CD4-positive, alpha-beta T cell (primary cell): Measurements from ENCODE around the gene CHCHD1. TPM values are rescaled to one million over a fixed set of nuclear protein-coding genes. Genes with fewer than 3 reads are reported as not detected.

ENCODE experiments used
- ATAC-seq: fragments of 200-7000 bp; cut with Tn5 transposase; one replicate; pipeline ENCODE4 v1.10.0; 2022; ENCODE audit warnings: mild to moderate bottlenecking; ENCODE audit not compliant: poor library complexity
- CTCF ChIA-PET: fragments of 350-600 bp; sonication (Branson Sonifier 250); formaldehyde crosslinking; loops from one replicate; lab custom pipeline; 2021; ENCODE audit warnings: antibody characterized with exemption, inconsistent platforms; lab: Charles Lee
- POLR2A ChIA-PET: fragments of 350-600 bp; sonication (Branson Sonifier 250); formaldehyde crosslinking; loops from one replicate; lab custom pipeline; 2021; ENCODE audit warnings: antibody characterized with exemption, inconsistent platforms; lab: Charles Lee
- DNase-seq, 14 experiments: peaks; one replicate each; pipeline ENCODE4 v3.0.0-alpha.2; 2013 to 2020; ENCODE audit warnings: mixed read lengths in 2 of 14
- H3K27ac ChIP-seq, 2 donors: one replicate each; pipeline versions ENCODE4 v1.5.1 to v1.7.0; 2013; ENCODE audit warnings: low read length in 2 of 2, low read depth in 1 of 2, mild to moderate bottlenecking in 1 of 2
- H3K27me3 ChIP-seq, 2 experiments: 1 replicate in 1 of 2; 2 replicates in 1 of 2; pipeline versions ENCODE4 v1.6.1 to v1.7.0; 2013; ENCODE audit warnings: low read length in 2 of 2, control low read depth in 1 of 2, mild to moderate bottlenecking in 1 of 2, moderate library complexity in 1 of 2; ENCODE audit not compliant: insufficient read depth in 2 of 2, control insufficient read depth in 1 of 2
- H3K36me3 ChIP-seq: one replicate; pipeline ENCODE4 v1.6.1; 2013; ENCODE audit warnings: low read length, control low read depth; ENCODE audit not compliant: insufficient read depth
- H3K4me1 ChIP-seq: one replicate; pipeline ENCODE4 v1.6.1; 2013; ENCODE audit warnings: low read length, control low read depth; ENCODE audit not compliant: insufficient read depth
- H3K4me3 ChIP-seq: one replicate; pipeline ENCODE4 v1.5.1; 2013; ENCODE audit warnings: mild to moderate bottlenecking, low read length, moderate library complexity
- H3K9me3 ChIP-seq, 2 experiments: 1 replicate in 1 of 2; 2 replicates in 1 of 2; pipeline versions ENCODE4 v1.6.1 to v1.7.0; 2013; ENCODE audit warnings: low read length in 2 of 2, mild to moderate bottlenecking in 2 of 2, control low read depth in 1 of 2, moderate library complexity in 1 of 2; ENCODE audit not compliant: control insufficient read depth in 1 of 2, insufficient read depth in 1 of 2
- H3K27ac Mint-ChIP-seq: one replicate; pipeline ENCODE4 v1.8.0; 2020; ENCODE audit warnings: mixed read lengths
- H3K27me3 Mint-ChIP-seq: one replicate; pipeline ENCODE4 v1.8.0; 2021; ENCODE audit warnings: mixed read lengths
- H3K36me3 Mint-ChIP-seq: one replicate; pipeline ENCODE4 v1.8.0; 2021; ENCODE audit warnings: low read depth, mixed read lengths
- H3K4me1 Mint-ChIP-seq: one replicate; pipeline ENCODE4 v1.8.0; 2021; ENCODE audit warnings: low read depth, mixed read lengths
- H3K4me3 Mint-ChIP-seq: one replicate; pipeline ENCODE4 v1.8.0; 2020; ENCODE audit warnings: mild to moderate bottlenecking, mixed read lengths
- H3K9me3 Mint-ChIP-seq: one replicate; pipeline ENCODE4 v1.8.0; 2020; ENCODE audit warnings: mixed read lengths
- CTCF ChIP-seq: fragments of 200-600 bp; IDR thresholded peaks from one replicate; pipeline ENCODE4 v1.8.0; 2022; ENCODE audit warnings: antibody characterized with exemption, mild to moderate bottlenecking
- intact Hi-C, 2 experiments: fragments of 100-400 bp; cut with DNase I in 1 of 2; cut with micrococcal nuclease in 1 of 2; formaldehyde crosslinking; loops; one replicate each; pipeline versions ENCODE4 v1.15.1 to v1.9.0; 2023 to 2025; cut with DNase I, micrococcal nuclease
- total RNA-seq, 174 experiments: library from RNA in 2 of 174; stranded (reverse) in 2 of 174; gene quantifications; one replicate each; pipeline ENCODE4 v1.2.3 and lab custom pipeline; 2021 to 2026

The CHCHD1 gene
- total RNA-seq, 2 experiments from 2014 or later = 6.3 to 6.8 TPM

GRCh38 chr10:73814896-73815718, 33.3 kb downstream of the CHCHD1 start:
- H3K4me1 Mint-ChIP-seq = peaks cover 10% of the 10 kb centered on the region
- no peaks in the 10 kb centered on the region for H3K9me3 Mint-ChIP-seq
- H3K27me3 ChIP-seq = no peaks in the 10 kb centered on the region
- H3K36me3 ChIP-seq = peaks cover 69% of the 10 kb centered on the region
- no peaks in the 10 kb centered on the region for H3K27me3 Mint-ChIP-seq
- TF ChIP-seq CTCF = peak; percentile 16
- H3K4me3 ChIP-seq = no peak overlapping the region
- ChIA-PET CTCF (interaction anchor here (1.1 to 1.4 kb wide), 2 partner anchors 21 to 42 kb away, joined by 3 read pairs; no protein-coding TSS in a partner anchor), POLR2A (interaction anchor here (1.3 kb wide), 1 partner anchor 43 kb away, joined by 3 read pairs; a partner anchor contains a TSS)
- ATAC-seq (no peak), DNase-seq (peak in 3 of 14 experiments; percentile 16 to 45 (median 40))
- intact Hi-C loops = loop anchor here in 1 of 2 experiments (5.0 to 10.0 kb wide), 2 partner anchors 320 to 1012 kb away; partner anchors contain the start of genes KAT6B and PPP3CB
- no peak overlapping the region for H3K27ac Mint-ChIP-seq
- H3K4me1 ChIP-seq = peaks cover 16% of the 10 kb centered on the region
- H3K4me3 Mint-ChIP-seq = no peak overlapping the region
- no peak overlapping the region for H3K27ac ChIP-seq
- peaks cover 0 to 7% of the 10 kb centered on the region in 2 experiments for H3K9me3 ChIP-seq
- peaks cover 74% of the 10 kb centered on the region for H3K36me3 Mint-ChIP-seq

- POLR2A ChIA-PET = interaction anchor here (1.3 kb wide), 1 partner anchor 43 kb away, joined by 3 read pairs; a partner anchor contains a TSS
- no peak for DNase-seq
- Mint-ChIP-seq H3K4me1 (peaks cover 5% of the 10 kb centered on the region), H3K4me3 (no peak overlapping the region), H3K27me3 (no peaks in the 10 kb centered on the region), H3K9me3 (no peaks in the 10 kb centered on the region), H3K27ac (no peak overlapping the region), H3K36me3 (peaks cover 70% of the 10 kb centered on the region)
- intact Hi-C loops = loop anchor here in 1 of 2 experiments (10.0 kb wide), 1 partner anchor 321 kb away; the partner anchor contains the start of gene PPP3CB
- Histone ChIP-seq H3K4me1 (peaks cover 10% of the 10 kb centered on the region), H3K27ac (no peak overlapping the region), H3K36me3 (peaks cover 70% of the 10 kb centered on the region), H3K4me3 (no peak overlapping the region), H3K27me3 (no peaks in the 10 kb centered on the region), H3K9me3 (peaks cover 0 to 7% of the 10 kb centered on the region in 2 experiments)
- no peak for TF ChIP-seq CTCF
- CTCF ChIA-PET = interaction anchor here (1.1 kb wide), 1 partner anchor 42 kb away, joined by 3 read pairs; no protein-coding TSS in a partner anchor
- no peak for ATAC-seq
Observed at GRCh38 chr10:73815719-73816030, 33.8 kb downstream of the CHCHD1 start.

GRCh38 chr10:73816917-73817729, 35.3 kb downstream of the CHCHD1 start:
- no peak for TF ChIP-seq CTCF
- DNase-seq = no peak
- POLR2A ChIA-PET = no interaction called here
- H3K27ac Mint-ChIP-seq = peak overlapping the region; percentile 30
- H3K36me3 ChIP-seq = peaks cover 80% of the 10 kb centered on the region
- H3K36me3 Mint-ChIP-seq = peaks cover 75% of the 10 kb centered on the region
- H3K27me3 Mint-ChIP-seq = no peaks in the 10 kb centered on the region
- no peaks in the 10 kb centered on the region for H3K9me3 Mint-ChIP-seq
- H3K4me3 ChIP-seq = no peak overlapping the region
- no peak overlapping the region for H3K4me3 Mint-ChIP-seq
- H3K27me3 ChIP-seq = no peaks in the 10 kb centered on the region
- CTCF ChIA-PET = interaction anchor here (1.1 kb wide), 1 partner anchor 63 kb away, joined by 3 read pairs; no protein-coding TSS in a partner anchor
- intact Hi-C loops = loop anchor here in 1 of 2 experiments (10.0 kb wide), 1 partner anchor 322 kb away; the partner anchor contains the start of gene PPP3CB
- peaks cover 5% of the 10 kb centered on the region for H3K4me1 ChIP-seq
- no peak overlapping the region for H3K27ac ChIP-seq
- H3K9me3 ChIP-seq = peaks cover 0 to 5% of the 10 kb centered on the region in 2 experiments
- ATAC-seq = no peak
- peaks cover 4% of the 10 kb centered on the region for H3K4me1 Mint-ChIP-seq
